Activated CD4-positive, CD25-positive, alpha-beta regulatory T cell (primary cell): ENCODE measurements around the gene CFAP74.

Source experiments
- DNase-seq, 4 experiments: peaks; one replicate each; lab custom pipeline; 2025; lab: John Stamatoyannopoulos, UW

CFAP74 gene

GRCh38 chr1:1916851-1917251 is 86.7 kb downstream of the CFAP74 start:
- DNase-seq: no peak

- DNase-seq: no peak
Observed at GRCh38 chr1:1915911-1916840, 87.4 kb downstream of the CFAP74 start.

- no peak for DNase-seq
Observed at GRCh38 chr1:1914971-1915692, 88.5 kb downstream of the CFAP74 start, which contains the start of gene CALML6. Gene CALML6, plus strand, starts transcription at chr1:1915260. Its CDS starts 21 bp downstream, at chr1:1915281.

- DNase-seq: no peak
Observed at GRCh38 chr1:1914101-1914970, 89.2 kb downstream of the CFAP74 start.

GRCh38 chr1:1911350-1912041 is 92.1 kb downstream of the CFAP74 start:
- no peak for DNase-seq

- DNase-seq: no peak
Observed at GRCh38 chr1:1910651-1911331, 92.8 kb downstream of the CFAP74 start.

GRCh38 chr1:1910033-1910465 is 93.5 kb downstream of the CFAP74 start:
- DNase-seq: no peak

- DNase-seq: no peak
Observed at GRCh38 chr1:1908506-1908791, 95.1 kb downstream of the CFAP74 start.

GRCh38 chr1:1907098-1907736 is 96.4 kb downstream of the CFAP74 start:
- DNase-seq: no peak

GRCh38 chr1:1906185-1907097 is 97.1 kb downstream of the CFAP74 start:
- DNase-seq: peak; percentile 26 to 40 (median 35)

- DNase-seq: no peak
Observed at GRCh38 chr1:1903224-1903623, 100.4 kb downstream of the CFAP74 start.

GRCh38 chr1:1901641-1902294 is 101.8 kb downstream of the CFAP74 start:
- no peak for DNase-seq

GRCh38 chr1:1900883-1901640 is 102.5 kb downstream of the CFAP74 start:
- no peak for DNase-seq

- no peak for DNase-seq
Observed at GRCh38 chr1:1899967-1900327, 103.6 kb downstream of the CFAP74 start.

GRCh38 chr1:1899266-1899966 is 104.2 kb downstream of the CFAP74 start:
- no peak for DNase-seq

GRCh38 chr1:1898246-1898933 is 105.2 kb downstream of the CFAP74 start:
- no peak for DNase-seq
